Gastroesophageal sphincter (tissue), 3 donors: Measurements from ENCODE around the gene MTMR2.

ENCODE experiments used
- CTCF ChIP-seq, 4 experiments: fragments of 200-600 bp in 2 of 4; fragments of 450-650 bp in 2 of 4; sonication (generic) in 1 of 4; IDR thresholded peaks; one replicate each; pipeline ENCODE4 v1.5.1; 2017 to 2019; ENCODE audit warnings: antibody characterized with exemption in 4 of 4, mild to moderate bottlenecking in 2 of 4, moderate library complexity in 2 of 4
- POLR2AphosphoS5 ChIP-seq: sonication (generic); formaldehyde crosslinking; IDR thresholded peaks from one replicate; pipeline ENCODE4 v1.6.1; 2017; ENCODE audit warnings: antibody characterized with exemption

GRCh38 chr11:95884802-95885201, 39.1 kb downstream of the MTMR2 start:
- TF ChIP-seq CTCF (IDR thresholded peaks at IDR 0.05) (no peak), POLR2AphosphoS5 (no peak)
